ENCODE data around the gene NDUFB10.

Gene NDUFB10

DNA sequence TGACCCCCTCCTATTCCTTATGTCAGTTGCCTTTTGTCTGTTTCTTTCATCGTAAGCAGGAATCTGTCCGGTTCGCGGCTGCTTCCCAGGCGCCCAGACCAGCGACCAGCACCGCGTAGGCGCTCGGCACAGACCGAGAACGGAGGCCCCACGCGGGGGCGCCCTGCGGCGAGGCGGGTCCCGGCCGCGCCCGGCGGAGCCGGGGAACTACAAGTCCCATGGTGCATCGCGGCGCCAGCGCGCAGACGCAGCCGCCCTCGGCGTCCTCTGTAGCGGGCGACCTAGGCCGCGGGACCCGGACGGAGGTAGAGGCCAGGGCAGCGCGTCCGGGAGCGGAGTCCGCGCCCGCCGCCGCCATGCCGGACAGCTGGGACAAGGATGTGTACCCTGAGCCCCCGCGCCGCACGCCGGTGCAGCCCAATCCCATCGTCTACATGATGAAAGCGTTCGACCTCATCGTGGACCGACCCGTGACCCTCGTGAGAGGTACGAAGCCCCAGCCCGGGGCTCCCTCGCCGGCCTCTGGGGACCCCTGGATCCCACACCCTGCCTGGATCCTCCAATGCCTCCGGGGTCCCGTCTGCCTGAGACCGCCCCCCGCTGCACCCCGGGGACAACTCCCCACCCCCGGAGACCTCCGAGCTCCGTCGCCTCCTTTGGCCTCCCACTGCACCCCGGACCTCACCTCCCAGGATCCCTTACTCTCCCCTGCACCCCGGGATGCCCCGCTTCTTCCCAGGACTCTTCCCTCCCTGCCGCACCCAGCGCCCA, at the start of gene NDUFB10:
Gene NDUFB10 (plus strand): TSS at position 270 of the 771 bp plus-strand sequence. CDS start 87 bp downstream, at position 357.
- Histone ChIP-seq H3K27me3 (ENCODE audit: insufficient read depth, low read depth, severe bottlenecking) (no peaks in the 10 kb centered on the region), H3K9me3 (ENCODE audit: severe bottlenecking) (no peaks in the 10 kb centered on the region), H3K4me3 (ENCODE audit: low read depth, low read length) (peak within 1 kb of the TSS; percentile 67), H3K36me3 (peaks cover 38% of the 10 kb centered on the region), H3K27ac (peak within 1 kb of the TSS; percentile 79)
- peak; percentile 94 for DNase-seq
- TF ChIP-seq, protein P1, sequence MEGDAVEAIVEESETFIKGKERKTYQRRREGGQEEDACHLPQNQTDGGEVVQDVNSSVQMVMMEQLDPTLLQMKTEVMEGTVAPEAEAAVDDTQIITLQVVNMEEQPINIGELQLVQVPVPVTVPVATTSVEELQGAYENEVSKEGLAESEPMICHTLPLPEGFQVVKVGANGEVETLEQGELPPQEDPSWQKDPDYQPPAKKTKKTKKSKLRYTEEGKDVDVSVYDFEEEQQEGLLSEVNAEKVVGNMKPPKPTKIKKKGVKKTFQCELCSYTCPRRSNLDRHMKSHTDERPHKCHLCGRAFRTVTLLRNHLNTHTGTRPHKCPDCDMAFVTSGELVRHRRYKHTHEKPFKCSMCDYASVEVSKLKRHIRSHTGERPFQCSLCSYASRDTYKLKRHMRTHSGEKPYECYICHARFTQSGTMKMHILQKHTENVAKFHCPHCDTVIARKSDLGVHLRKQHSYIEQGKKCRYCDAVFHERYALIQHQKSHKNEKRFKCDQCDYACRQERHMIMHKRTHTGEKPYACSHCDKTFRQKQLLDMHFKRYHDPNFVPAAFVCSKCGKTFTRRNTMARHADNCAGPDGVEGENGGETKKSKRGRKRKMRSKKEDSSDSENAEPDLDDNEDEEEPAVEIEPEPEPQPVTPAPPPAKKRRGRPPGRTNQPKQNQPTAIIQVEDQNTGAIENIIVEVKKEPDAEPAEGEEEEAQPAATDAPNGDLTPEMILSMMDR (IDR thresholded peaks at IDR 0.05; ENCODE audit: low read depth, low read length), result peak; percentile 83

DNA sequence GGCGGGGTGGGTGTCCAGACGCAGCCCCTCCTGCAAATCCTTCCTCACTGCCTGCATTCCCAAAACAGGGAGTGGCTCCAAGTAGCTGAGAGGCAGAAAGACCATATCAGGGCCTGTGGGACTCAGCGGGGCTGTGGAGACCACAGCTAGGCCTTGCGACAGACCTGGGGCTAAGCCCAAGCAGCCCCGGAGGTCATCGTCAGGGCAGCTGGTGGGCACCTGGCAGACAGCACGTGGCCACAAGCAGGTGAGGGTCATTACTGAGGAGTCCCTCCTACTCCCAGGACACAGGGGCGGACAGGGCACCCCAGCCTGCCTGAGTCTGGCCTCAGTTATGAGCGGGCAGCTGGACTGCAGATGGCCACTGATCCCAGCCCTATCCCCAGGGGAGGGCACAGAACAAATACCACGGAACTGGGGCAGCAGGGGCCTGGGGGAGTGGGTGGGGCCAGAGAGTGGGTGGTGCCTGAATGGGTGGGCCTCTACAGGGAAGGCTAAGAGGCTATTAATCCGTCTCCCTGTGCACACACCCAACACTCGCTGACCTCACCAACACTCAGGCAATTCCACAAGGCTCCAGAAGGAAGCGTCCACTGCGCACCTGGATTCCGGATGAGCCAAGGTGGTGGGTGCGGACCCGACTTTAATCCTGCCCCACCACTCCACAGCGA, 49.6 kb upstream of the NDUFB10 start:
- TF ChIP-seq, protein P1 (IDR thresholded peaks at IDR 0.05; ENCODE audit: low read depth, low read length), result 0 out of 2 replicates have a peak, but pooled peaks have one; percentile 20
- DNase-seq, result peak; percentile 97
- Histone ChIP-seq H3K4me3 (ENCODE audit: low read depth, low read length) (no peak overlapping the region), H3K36me3 (no peaks in the 10 kb centered on the region), H3K9me3 (ENCODE audit: severe bottlenecking) (no peaks in the 10 kb centered on the region), H3K27me3 (ENCODE audit: insufficient read depth, low read depth, severe bottlenecking) (no peaks in the 10 kb centered on the region), H3K27ac (peak overlapping the region; percentile 61)

DNA sequence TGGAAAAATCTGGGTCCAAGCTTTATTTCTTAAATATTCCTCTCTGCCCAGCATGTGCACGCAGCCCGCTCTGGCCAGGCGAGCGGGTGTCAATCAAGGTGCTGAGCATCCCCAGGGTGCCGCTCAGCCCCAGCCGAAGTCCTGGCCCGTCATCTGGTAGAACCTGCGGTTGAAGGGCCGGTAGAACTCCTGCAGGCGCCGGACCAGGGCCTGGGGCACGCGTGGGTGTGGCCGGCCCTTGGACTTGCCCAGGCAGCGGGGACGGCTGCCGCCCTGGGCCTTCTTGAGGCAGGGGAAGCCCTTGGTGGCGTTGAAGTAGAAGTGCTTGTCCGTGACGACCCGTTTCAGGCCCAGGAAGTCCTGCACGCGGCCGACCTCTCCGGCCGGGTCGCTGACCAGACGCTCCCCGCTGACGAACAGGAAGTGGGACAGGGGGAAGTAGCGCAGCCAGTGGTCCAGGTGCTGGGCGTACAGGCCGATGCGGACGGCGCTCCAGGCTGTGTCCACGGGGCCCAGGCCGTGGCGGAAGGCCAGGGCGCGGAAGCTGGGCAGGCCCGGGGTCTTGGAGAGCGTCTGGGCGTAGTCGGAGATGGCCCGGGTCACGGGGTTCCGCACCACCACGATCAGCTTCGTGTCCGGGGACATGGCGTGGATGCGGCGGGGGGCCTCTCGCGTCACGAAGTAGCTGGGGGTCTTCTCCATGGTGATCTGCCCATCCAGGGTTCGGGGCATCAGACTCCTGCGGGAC, 47.7 kb upstream of the NDUFB10 start:
- Histone ChIP-seq H3K36me3 (no peaks in the 10 kb centered on the region), H3K9me3 (ENCODE audit: severe bottlenecking) (no peaks in the 10 kb centered on the region), H3K27me3 (ENCODE audit: insufficient read depth, low read depth, severe bottlenecking) (peaks cover under 1% of the 10 kb centered on the region), H3K27ac (no peak overlapping the region), H3K4me3 (ENCODE audit: low read depth, low read length) (no peak overlapping the region)
- no peak for DNase-seq
- TF ChIP-seq, protein P1 (IDR thresholded peaks at IDR 0.05; ENCODE audit: low read depth, low read length), result no peak

DNA sequence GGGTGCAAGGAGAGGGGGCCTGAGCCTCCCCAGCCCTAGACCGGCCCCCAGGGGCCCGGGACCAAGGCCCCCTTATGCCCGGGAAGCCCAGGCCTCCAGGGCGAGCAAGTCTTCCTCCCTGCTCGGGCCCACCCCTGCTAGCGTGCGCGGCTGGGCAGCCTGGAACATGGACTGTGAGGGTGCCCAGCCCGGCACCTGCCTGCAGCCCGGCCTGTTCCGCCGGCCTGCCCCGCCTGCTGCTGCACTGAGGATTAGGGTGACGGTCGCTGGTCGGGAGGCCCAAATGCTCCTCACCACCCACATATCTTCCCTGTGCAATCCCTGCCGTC, 47.2 kb upstream of the NDUFB10 start:
- TF ChIP-seq, protein P1 (IDR thresholded peaks at IDR 0.05; ENCODE audit: low read depth, low read length), result no peak
- no peak overlapping the region for H3K27ac ChIP-seq
- no peak for DNase-seq
- H3K4me3 ChIP-seq (ENCODE audit: low read depth, low read length), result no peak overlapping the region
- no peaks in the 10 kb centered on the region for H3K36me3 ChIP-seq
- H3K27me3 ChIP-seq (ENCODE audit: insufficient read depth, low read depth, severe bottlenecking), result peaks cover 6% of the 10 kb centered on the region
- no peaks in the 10 kb centered on the region for H3K9me3 ChIP-seq (ENCODE audit: severe bottlenecking)

DNA sequence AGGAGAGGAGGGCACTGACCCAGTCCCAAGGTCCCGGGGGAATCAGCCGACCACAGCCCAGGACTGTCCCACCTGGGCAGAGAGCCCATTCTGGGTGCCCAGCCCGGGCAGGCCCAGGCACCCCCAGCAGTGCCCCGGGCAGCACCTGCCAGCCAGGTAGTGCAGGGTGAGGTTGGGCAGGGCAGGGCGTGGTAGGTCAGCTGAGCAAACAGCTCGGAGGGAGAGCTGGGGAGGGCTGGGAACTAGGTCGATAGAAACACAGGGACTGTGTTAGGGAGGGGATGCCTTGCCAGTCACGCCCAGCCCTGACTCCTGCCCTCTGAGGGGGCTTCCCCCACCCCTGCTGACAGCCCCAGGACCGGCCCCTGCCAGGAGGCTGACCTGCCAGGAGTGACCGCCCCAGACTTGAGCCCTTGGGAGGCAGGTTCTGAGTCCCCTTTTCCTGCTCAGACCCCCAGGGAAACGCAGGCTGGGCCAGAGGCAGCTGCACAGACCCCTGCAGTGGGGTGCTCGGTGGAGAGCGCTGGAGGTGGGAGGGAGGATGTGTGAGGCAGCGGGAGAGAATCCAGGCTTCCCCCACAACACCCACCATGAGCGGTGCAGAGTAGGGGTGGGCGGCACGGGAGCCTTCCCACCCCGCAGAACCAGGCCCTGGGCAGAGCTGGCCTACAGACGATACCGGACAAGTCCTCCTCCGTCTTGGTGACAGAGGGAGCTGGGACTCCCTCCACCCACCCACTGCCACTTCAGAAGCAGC, 45.8 kb upstream of the NDUFB10 start:
- Histone ChIP-seq H3K4me3 (ENCODE audit: low read depth, low read length) (no peak overlapping the region), H3K27me3 (ENCODE audit: insufficient read depth, low read depth, severe bottlenecking) (peaks cover 14% of the 10 kb centered on the region), H3K27ac (no peak overlapping the region), H3K9me3 (ENCODE audit: severe bottlenecking) (no peaks in the 10 kb centered on the region), H3K36me3 (no peaks in the 10 kb centered on the region)
- DNase-seq, result no peak
- TF ChIP-seq, protein P1 (IDR thresholded peaks at IDR 0.05; ENCODE audit: low read depth, low read length), result no peak

All from WERI-Rb-1 (cell line).